Upper lobe of left lung (tissue), 6 donors: ENCODE data around the gene MCL1. TPM values are rescaled to one million over a fixed set of nuclear protein-coding genes. Genes with fewer than 3 reads are reported as not detected.
"Not testable (repeated sequence)": the region's sequence is repeated elsewhere in the genome, so short reads cannot be mapped to it uniquely, and the experiment has no call there.

Source experiments
- ATAC-seq, 2 donors: fragments of 200-7000 bp; cut with Tn5 transposase; one replicate each; pipeline ENCODE4 v1.9.1; 2022; ENCODE audit warnings: mild to moderate bottlenecking in 2 of 2, moderate library complexity in 2 of 2; ENCODE audit not compliant: low FRiP score in 2 of 2
- DNase-seq, 2 donors: peaks; one replicate each; pipeline ENCODE4 v3.0.0-alpha.2; 2019 to 2020
- H3K27ac ChIP-seq, 4 donors: fragments of 200-600 bp; sonication (generic); one replicate each; pipeline ENCODE4 v1.5.1; 2016 to 2019
- H3K27me3 ChIP-seq, 4 donors: fragments of 200-600 bp; sonication (generic); one replicate each; pipeline ENCODE4 v1.5.1; 2017 to 2019
- H3K36me3 ChIP-seq, 4 donors: fragments of 200-600 bp; sonication (generic); one replicate each; pipeline ENCODE4 v1.5.1; 2016 to 2019
- H3K4me1 ChIP-seq, 4 donors: fragments of 200-600 bp; sonication (generic); one replicate each; pipeline ENCODE4 v1.5.1; 2018 to 2019
- H3K4me3 ChIP-seq, 4 donors: fragments of 200-600 bp; sonication (generic); one replicate each; pipeline ENCODE4 v1.5.1; 2017 to 2019; ENCODE audit warnings: mild to moderate bottlenecking in 2 of 4, moderate library complexity in 1 of 4
- H3K9me3 ChIP-seq, 4 donors: fragments of 200-600 bp; sonication (generic); one replicate each; pipeline ENCODE4 v1.5.1; 2018 to 2019
- CTCF ChIP-seq, 6 experiments: fragments of 450-650 bp in 4 of 6; fragments of 200-600 bp in 2 of 6; sonication (generic) in 2 of 6; IDR thresholded peaks; one replicate each; pipeline ENCODE4 v1.5.1; 2016 to 2019; ENCODE audit warnings: antibody characterized with exemption in 6 of 6
- EP300 ChIP-seq, 4 donors: sonication (generic); formaldehyde crosslinking; IDR thresholded peaks; one replicate each; pipeline ENCODE4 v1.5.1; 2017; ENCODE audit warnings: antibody characterized with exemption in 4 of 4, control low read depth in 2 of 4
- POLR2A ChIP-seq, 4 donors: fragments of 450-650 bp; IDR thresholded peaks; one replicate each; pipeline ENCODE4 v1.5.1; 2016 to 2017; ENCODE audit warnings: antibody characterized with exemption in 4 of 4, mild to moderate bottlenecking in 2 of 4
- POLR2AphosphoS5 ChIP-seq, 2 donors: sonication (generic); formaldehyde crosslinking; IDR thresholded peaks; one replicate each; pipeline ENCODE4 v1.5.1; 2017; ENCODE audit warnings: antibody characterized with exemption in 2 of 2
- WGBS, 2 donors: methylation state at CpG; one replicate each; pipeline ENCODE4 v1.1.5; 2017 to 2018; 5-methylcytosine and 5-hydroxymethylcytosine counted together
- total RNA-seq, 6 donors: library from RNA; depleted of rRNA in 4 of 6; stranded (reverse); fragments of >200 nt in 4 of 6; gene quantifications; one replicate each; pipeline versions ENCODE4 v1.1.0 to v1.2.1, GENCODE V29; 2016 to 2021
- donor health status: DM: no; HTN: no; CAD: no; lungs with moderate emphysema.
- donor health status: DM: no; HTN: yes; CAD: no; lungs with severe emphysema.

MCL1 gene
- total RNA-seq, 6 donors from 2014 or later, result 188 to 580 (median 425) TPM

DNA sequence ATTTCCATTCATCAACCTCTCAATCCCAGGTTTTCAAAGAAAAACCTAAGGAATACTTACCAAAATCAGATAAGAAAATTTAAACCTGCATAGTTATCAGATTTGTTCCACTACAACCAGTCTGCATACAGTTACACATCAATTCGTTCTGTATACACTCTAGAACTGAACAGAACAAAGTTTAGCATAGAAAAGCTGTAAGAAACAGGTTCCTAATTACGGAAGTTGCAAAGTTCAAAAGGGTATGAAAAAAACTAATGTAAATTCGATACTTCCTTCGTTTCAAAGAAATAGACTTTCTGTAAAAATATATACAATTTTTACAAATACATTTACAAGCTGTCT lies 3.1 kb downstream of the MCL1 start:
- Histone ChIP-seq H3K27ac (peak overlapping the region; percentile 98 to 100 (median 99)), H3K27me3 (no peaks in the 10 kb centered on the region), H3K4me3 (peak overlapping the region; percentile 61 to 97 (median 88)), H3K9me3 (no peaks in the 10 kb centered on the region), H3K4me1 (peaks cover 45 to 56% (median 53%) of the 10 kb centered on the region in 4 donors), H3K36me3 (peaks cover 35 to 71% (median 51%) of the 10 kb centered on the region in 4 donors)
- 0 to 4% methylated on average over 4 of the region's 4 CpGs for WGBS, 2 donors
- no peak for DNase-seq
- TF ChIP-seq POLR2AphosphoS5 (IDR thresholded peaks at IDR 0.05), result no peak
- no peak for TF ChIP-seq CTCF (IDR thresholded peaks at IDR 0.05)
- no peak for TF ChIP-seq POLR2A (IDR thresholded peaks at IDR 0.05)
- TF ChIP-seq EP300 (IDR thresholded peaks at IDR 0.05), result no peak
- ATAC-seq, result no peak

GRCh38 chr1:150575518-150576366 lies 3.7 kb downstream of the MCL1 start:
- 25 to 26% methylated on average over 1 of the region's 1 CpG for WGBS, 2 donors
- Histone ChIP-seq H3K27ac (peak overlapping the region; percentile 98 to 100 (median 99)), H3K9me3 (no peaks in the 10 kb centered on the region), H3K36me3 (peaks cover 35 to 77% (median 56%) of the 10 kb centered on the region in 4 donors), H3K4me3 (peak overlapping the region; percentile 61 to 97 (median 88)), H3K27me3 (no peaks in the 10 kb centered on the region), H3K4me1 (peaks cover 51 to 62% (median 57%) of the 10 kb centered on the region in 4 donors)
- ATAC-seq (no peak), DNase-seq (no peak)
- TF ChIP-seq EP300 (IDR thresholded peaks at IDR 0.05) (no peak), POLR2A (IDR thresholded peaks at IDR 0.05) (peak in 2 of 4 donors; percentile 12 to 19), POLR2AphosphoS5 (IDR thresholded peaks at IDR 0.05) (peak in 1 of 2 donors; percentile 3), CTCF (IDR thresholded peaks at IDR 0.05) (no peak)

DNA sequence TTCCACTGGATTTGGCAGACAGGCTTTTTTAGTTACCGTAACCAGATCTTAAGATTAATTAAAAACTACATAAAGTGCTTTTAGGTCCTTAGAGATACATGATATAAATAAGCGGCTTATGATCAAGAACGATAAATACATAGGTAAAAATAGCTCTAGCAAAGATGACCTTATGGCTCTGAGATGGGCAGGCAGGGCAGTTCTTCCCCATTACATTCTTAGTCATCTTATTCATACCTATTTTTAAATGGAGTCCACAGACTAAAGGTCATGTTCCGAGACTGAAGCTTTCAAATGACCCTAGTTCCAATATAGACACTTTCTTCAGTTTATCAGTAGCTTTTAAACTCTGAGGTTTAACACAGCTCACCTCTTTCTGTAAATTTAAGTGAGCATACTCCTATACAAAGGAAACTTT lies 4.3 kb downstream of the MCL1 start:
- H3K9me3 ChIP-seq, result no peaks in the 10 kb centered on the region
- H3K27ac ChIP-seq, result peak overlapping the region; percentile 98 to 100 (median 99)
- ATAC-seq (no peak), DNase-seq (no peak)
- TF ChIP-seq CTCF (IDR thresholded peaks at IDR 0.05), result no peak
- peak in 1 of 4 donors; percentile 9 for TF ChIP-seq POLR2A (IDR thresholded peaks at IDR 0.05)
- WGBS, 2 donors, result 24 to 36% methylated on average over 4 of the region's 4 CpGs
- peak overlapping the region; percentile 61 to 97 (median 88) for H3K4me3 ChIP-seq
- peaks cover 35 to 83% (median 57%) of the 10 kb centered on the region in 4 donors for H3K36me3 ChIP-seq
- H3K4me1 ChIP-seq, result peaks cover 53 to 63% (median 59%) of the 10 kb centered on the region in 4 donors
- no peaks in the 10 kb centered on the region for H3K27me3 ChIP-seq

- Histone ChIP-seq H3K27me3 (no peaks in the 10 kb centered on the region), H3K36me3 (peaks cover 35 to 87% (median 57%) of the 10 kb centered on the region in 4 donors), H3K4me3 (peak overlapping the region; percentile 61 to 97 (median 88)), H3K4me1 (peaks cover 57 to 66% (median 63%) of the 10 kb centered on the region in 4 donors), H3K27ac (peak overlapping the region; percentile 98 to 100 (median 99)), H3K9me3 (no peaks in the 10 kb centered on the region)
- TF ChIP-seq POLR2AphosphoS5 (IDR thresholded peaks at IDR 0.05) (peak in 1 of 2 donors; percentile 28), POLR2A (IDR thresholded peaks at IDR 0.05) (peak in 1 of 4 donors; percentile 23), EP300 (IDR thresholded peaks at IDR 0.05) (no peak)
- DNase-seq (no peak), ATAC-seq (no peak)
- 33 to 42% methylated on average over 6 of the region's 6 CpGs for WGBS, 2 donors
These were observed 4.9 kb downstream of the MCL1 start for GRCh38 chr1:150574260-150575071.

DNA sequence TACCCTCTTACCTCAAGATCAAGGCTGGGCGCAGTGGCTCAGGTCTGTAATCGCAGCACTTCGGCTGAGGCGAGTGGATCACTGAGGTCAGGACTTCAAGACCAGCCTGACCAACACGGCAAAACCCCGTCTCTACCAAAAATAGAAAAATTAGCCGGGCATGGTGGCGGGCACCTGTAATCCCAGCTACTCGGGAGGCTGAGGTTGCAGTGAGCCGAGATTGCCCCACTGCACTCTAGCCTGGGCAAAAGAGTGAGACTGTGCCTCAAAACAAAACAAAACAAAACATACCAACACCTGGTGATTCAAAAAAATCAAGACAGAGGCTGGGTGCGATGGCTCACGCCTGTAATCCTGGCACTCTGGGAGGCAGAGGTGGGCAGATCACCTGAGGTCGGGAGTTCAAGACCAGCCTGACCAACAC lies 5.8 kb downstream of the MCL1 start:
- TF ChIP-seq POLR2AphosphoS5 (IDR thresholded peaks at IDR 0.05) (peak in 1 of 2 donors; percentile 45), POLR2A (IDR thresholded peaks at IDR 0.05) (peak in 2 of 4 donors; percentile 22 to 36)
- Histone ChIP-seq H3K27ac (peak overlapping the region; percentile 98 to 100 (median 99)), H3K4me1 (peaks cover 65 to 74% (median 71%) of the 10 kb centered on the region in 4 donors), H3K36me3 (peaks cover 35 to 83% (median 57%) of the 10 kb centered on the region in 4 donors), H3K4me3 (peak overlapping the region in 3 of 4 donors; percentile 61 to 93 (median 83))
- H3K27me3 ChIP-seq, DNase-seq, ATAC-seq, H3K9me3 ChIP-seq: not testable (repeated sequence)
- 64 to 86% methylated on average over 12 to 13 of the region's 13 CpGs for WGBS, 2 donors
